HG02973 (cell line): ENCODE measurements around the gene ST6GALNAC6.

Source experiments
- ATAC-seq: cut with Tn5 transposase; IDR thresholded peaks from one replicate; pipeline ENCODE4 v1.9.1; 2021; ENCODE audit warnings: moderate library complexity; ENCODE audit not compliant: unreplicated experiment

Gene ST6GALNAC6

GRCh38 chr9:127918183-127919107 lies 19.0 kb upstream of the ST6GALNAC6 start:
- no peak for ATAC-seq

GRCh38 chr9:127917603-127918002 lies 18.2 kb upstream of the ST6GALNAC6 start:
- no peak for ATAC-seq

- peak; percentile 60 for ATAC-seq
Observed at GRCh38 chr9:127916720-127917581, 17.5 kb upstream of the ST6GALNAC6 start, which contains the start of gene ST6GALNAC4. ST6GALNAC4 (minus strand) TSS chr9:127917041; CDS start chr9:127916419, 622 bp downstream.

GRCh38 chr9:127915801-127916719 lies 16.7 kb upstream of the ST6GALNAC6 start:
- no peak for ATAC-seq

- no peak for ATAC-seq
Observed at GRCh38 chr9:127915325-127915752, 15.9 kb upstream of the ST6GALNAC6 start.

- ATAC-seq = no peak
Observed at GRCh38 chr9:127913682-127914081, 14.3 kb upstream of the ST6GALNAC6 start.

GRCh38 chr9:127912882-127913281 lies 13.5 kb upstream of the ST6GALNAC6 start:
- no peak for ATAC-seq

- ATAC-seq = no peak
Observed at GRCh38 chr9:127912296-127912695, 12.9 kb upstream of the ST6GALNAC6 start.

- no peak for ATAC-seq
Observed at GRCh38 chr9:127910613-127911205, 11.3 kb upstream of the ST6GALNAC6 start.

GRCh38 chr9:127909839-127910273 lies 10.5 kb upstream of the ST6GALNAC6 start:
- ATAC-seq = no peak

- no peak for ATAC-seq
Observed at GRCh38 chr9:127908660-127908926, 9.2 kb upstream of the ST6GALNAC6 start.

- ATAC-seq = no peak
Observed at GRCh38 chr9:127907867-127908659, 8.7 kb upstream of the ST6GALNAC6 start.

GRCh38 chr9:127905788-127906191 lies 6.4 kb upstream of the ST6GALNAC6 start:
- no peak for ATAC-seq

GRCh38 chr9:127905004-127905728 lies 5.8 kb upstream of the ST6GALNAC6 start:
- ATAC-seq = no peak

GRCh38 chr9:127904561-127905003 lies 5.2 kb upstream of the ST6GALNAC6 start:
- no peak for ATAC-seq

- no peak for ATAC-seq
Observed at GRCh38 chr9:127903557-127904475, 4.4 kb upstream of the ST6GALNAC6 start.

- ATAC-seq = no peak
Observed at GRCh38 chr9:127898433-127899127, 823 bp downstream of the ST6GALNAC6 start.
